ENCODE results near the gene PFN3. TPM values are rescaled to one million over a fixed set of nuclear protein-coding genes. Genes with fewer than 3 reads are reported as not detected.
A peak's percentile ranks its signal among the peaks of the same experiment; 100 is the strongest.

The PFN3 gene
- total and polyA plus RNA-seq, 2 of the 13 experiments (the other 11 are each of a cell fraction or from before 2014, with no cell fraction given), result not detected

- peak; percentile 76; the same call in 1 of the 2 replicates for TF ChIP-seq ZBTB43 (CRISPR knock-in tag; conservative IDR thresholded peaks at IDR 0.05)
- TF ChIP-seq FOXK2 (IDR thresholded peaks at IDR 0.05), result no peak
- TF ChIP-seq SOX13 (IDR thresholded peaks at IDR 0.05), result peak; percentile 2; the same call in 1 of the 2 replicates
- no peak; a peak in 1 of 4 replicates for TF ChIP-seq SOX13 (CRISPR knock-in tag; conservative IDR thresholded peaks at IDR 0.05 in 1 of 2, IDR thresholded peaks at IDR 0.05 in 1 of 2)
- no peak for TF ChIP-seq HNRNPL (IDR thresholded peaks at IDR 0.05; ENCODE audit: low read depth, low read length)
- TF ChIP-seq TARDBP (CRISPR knock-in tag; IDR thresholded peaks at IDR 0.05), result no peak
- TF ChIP-seq ZFX (CRISPR knock-in tag; IDR thresholded peaks at IDR 0.05; ENCODE audit: low read depth), result peak; percentile 97
- peak; percentile 61; the same call in 1 of the 2 replicates for TF ChIP-seq ZNF317 (CRISPR knock-in tag; IDR thresholded peaks at IDR 0.05)
- TF ChIP-seq MED8 (CRISPR knock-in tag; IDR thresholded peaks at IDR 0.05; ENCODE audit: insufficient replicate concordance), result peak; percentile 10
- peak; percentile 96 for TF ChIP-seq TAF1 (CRISPR knock-in tag; IDR thresholded peaks at IDR 0.05)
- no peak for TF ChIP-seq ZNF569 (CRISPR knock-in tag; IDR thresholded peaks at IDR 0.05; ENCODE audit: borderline replicate concordance)
- TF ChIP-seq SAFB2 (CRISPR knock-in tag; IDR thresholded peaks at IDR 0.05; ENCODE audit: borderline replicate concordance, low read depth), result peak; percentile 54; the same call in 1 of the 2 replicates
- no peak; the same call in 1 of the 2 replicates for TF ChIP-seq HOMEZ (CRISPR knock-in tag; IDR thresholded peaks at IDR 0.05; ENCODE audit: low read depth)
- peak; percentile 54 for TF ChIP-seq RBFOX2 (IDR thresholded peaks at IDR 0.05; ENCODE audit: low read depth, low read length)
- TF ChIP-seq ZNF737 (CRISPR knock-in tag; IDR thresholded peaks at IDR 0.05; ENCODE audit: borderline replicate concordance), result peak; percentile 36; the same call in 1 of the 2 replicates
- TF ChIP-seq NFE2L1 (CRISPR knock-in tag; IDR thresholded peaks at IDR 0.05; ENCODE audit: borderline replicate concordance), result peak; percentile 95; the same call in 1 of the 2 replicates
- TF ChIP-seq RFX1 (IDR thresholded peaks at IDR 0.05), result no peak
- peak; percentile 54; the same call in 1 of the 2 replicates for TF ChIP-seq SOX5 (CRISPR knock-in tag; IDR thresholded peaks at IDR 0.05; ENCODE audit: borderline replicate concordance)
- TF ChIP-seq NRL (CRISPR knock-in tag; IDR thresholded peaks at IDR 0.05; ENCODE audit: borderline replicate concordance), result peak; percentile 19; the same call in 1 of the 2 replicates
- TF ChIP-seq ERF (CRISPR knock-in tag; IDR thresholded peaks at IDR 0.05), result peak; percentile 62; the same call in 1 of the 2 replicates
- TF ChIP-seq RXRB (CRISPR knock-in tag; IDR thresholded peaks at IDR 0.05; ENCODE audit: borderline replicate concordance), result peak; percentile 76
- TF ChIP-seq ZEB1 (IDR thresholded peaks at IDR 0.05; ENCODE audit: insufficient replicate concordance, low read depth), result no peak
- no peak for TF ChIP-seq HCFC1 (IDR thresholded peaks at IDR 0.05; ENCODE audit: low read depth, low read length)
- TF ChIP-seq TBX3 (IDR thresholded peaks at IDR 0.05; ENCODE audit: borderline replicate concordance), result no peak
- TF ChIP-seq ZNF274 (CRISPR knock-in tag; IDR thresholded peaks at IDR 0.05), result peak; percentile 63; the same call in 1 of the 2 replicates
- TF ChIP-seq SNAPC5 (CRISPR knock-in tag; IDR thresholded peaks at IDR 0.05; ENCODE audit: borderline replicate concordance), result no peak
- peak; percentile 75 for TF ChIP-seq MLX (CRISPR knock-in tag; IDR thresholded peaks at IDR 0.05)
Observed at GRCh38 chr5:177378884-177379883, 21.3 kb downstream of the PFN3 start (continued).

Measured in HepG2 (cell line).